ENCODE results near the gene ZDHHC11B.
"Not testable (repeated sequence)": the region's sequence is repeated elsewhere in the genome, so short reads cannot be mapped to it uniquely, and the experiment has no call there.

Gene ZDHHC11B

GRCh38 chr5:751992-752391 is 32.5 kb downstream of the ZDHHC11B start:
- not testable (repeated sequence) for DNase-seq

- no peak for DNase-seq
Measured at GRCh38 chr5:751496-751895, 33.0 kb downstream of the ZDHHC11B start.

- DNase-seq: not testable (repeated sequence)
Measured at GRCh38 chr5:750226-750625, 34.3 kb downstream of the ZDHHC11B start.

- no peak for DNase-seq
Measured at GRCh38 chr5:749101-749670, 35.3 kb downstream of the ZDHHC11B start.

GRCh38 chr5:748011-748980 is 36.2 kb downstream of the ZDHHC11B start:
- not testable (repeated sequence) for DNase-seq

- not testable (repeated sequence) for DNase-seq
Measured at GRCh38 chr5:747303-747844, 37.2 kb downstream of the ZDHHC11B start.

GRCh38 chr5:746258-746761 is 38.2 kb downstream of the ZDHHC11B start:
- no peak for DNase-seq

- not testable (repeated sequence) for DNase-seq
Measured at GRCh38 chr5:745272-746142, 39.0 kb downstream of the ZDHHC11B start.

- DNase-seq: not testable (repeated sequence)
Measured at GRCh38 chr5:743696-744404, 40.7 kb downstream of the ZDHHC11B start.

GRCh38 chr5:742276-742675 is 42.3 kb downstream of the ZDHHC11B start:
- not testable (repeated sequence) for DNase-seq

- not testable (repeated sequence) for DNase-seq
Measured at GRCh38 chr5:734145-734544, 50.4 kb downstream of the ZDHHC11B start.

GRCh38 chr5:732754-733454 is 51.6 kb downstream of the ZDHHC11B start:
- not testable (repeated sequence) for DNase-seq

GRCh38 chr5:729225-729624 is 55.3 kb downstream of the ZDHHC11B start:
- DNase-seq: not testable (repeated sequence)

- DNase-seq: not testable (repeated sequence)
Measured at GRCh38 chr5:727087-727486, 57.4 kb downstream of the ZDHHC11B start.

GRCh38 chr5:723865-724264 is 60.7 kb downstream of the ZDHHC11B start:
- not testable (repeated sequence) for DNase-seq

- not testable (repeated sequence) for DNase-seq
Measured at GRCh38 chr5:723309-723708, 61.2 kb downstream of the ZDHHC11B start.

GRCh38 chr5:719379-719778 is 65.2 kb downstream of the ZDHHC11B start:
- DNase-seq: not testable (repeated sequence)

- no peak for DNase-seq
Measured at GRCh38 chr5:717143-717542, 67.4 kb downstream of the ZDHHC11B start.

- not testable (repeated sequence) for DNase-seq
Measured at GRCh38 chr5:716740-717139, 67.8 kb downstream of the ZDHHC11B start.

GRCh38 chr5:715636-716035 is 68.9 kb downstream of the ZDHHC11B start:
- not testable (repeated sequence) for DNase-seq
